Measurements from ENCODE around the gene NAPEPLD.

GRCh38 chr7:103068414-103069403 lies 80.2 kb downstream of the NAPEPLD start:
- TF ChIP-seq CTCF (conservative IDR thresholded peaks at IDR 0.05) (no peak), EZH2 (IDR thresholded peaks at IDR 0.05; ENCODE audit: low read depth) (no peak)

Measured in PC-9 (cell line).